HepG2 (cell line): ENCODE data around the gene DIPK1C. TPM values are rescaled to one million over a fixed set of nuclear protein-coding genes. Genes with fewer than 3 reads are reported as not detected.

ENCODE experiments used
- ARNT2 ChIP-seq: sonication (generic); formaldehyde crosslinking; IDR thresholded peaks from 2 replicates; pipeline ENCODE4 v1.8.0; 2022; ENCODE audit warnings: mild to moderate bottlenecking, low read depth, missing genetic modification reagents, moderate library complexity
- ATF7 ChIP-seq, 2 experiments: fragments of 450-650 bp in 1 of 2; sonication (generic) in 1 of 2; formaldehyde crosslinking in 1 of 2; IDR thresholded peaks; 2 replicates each; pipeline versions ENCODE4 v1.4.0 to v1.6.1; 2016 to 2020; ENCODE audit warnings: antibody characterized with exemption in 1 of 2, mild to moderate bottlenecking in 1 of 2, missing genetic modification reagents in 1 of 2
- ATM ChIP-seq: fragments of 450-650 bp; IDR thresholded peaks from 2 replicates; pipeline ENCODE4 v1.7.1; 2017; ENCODE audit warnings: mild to moderate bottlenecking, borderline replicate concordance
- BORCS8-MEF2B ChIP-seq: sonication (generic); formaldehyde crosslinking; IDR thresholded peaks from 2 replicates; pipeline ENCODE4 v1.8.0; 2022; ENCODE audit warnings: mild to moderate bottlenecking, missing genetic modification reagents
- IKZF4 ChIP-seq: sonication (generic); formaldehyde crosslinking; IDR thresholded peaks from 2 replicates; pipeline ENCODE4 v1.5.1; 2020; ENCODE audit warnings: borderline replicate concordance, mild to moderate bottlenecking, low read depth, missing genetic modification reagents; ENCODE audit errors: not compliant biosample characterization
- IKZF5 ChIP-seq: IDR thresholded peaks from 2 replicates; pipeline ENCODE4 v1.6.1; 2018; ENCODE audit warnings: missing genetic modification reagents, mild to moderate bottlenecking, missing compliant biosample characterization
- NR2F2 ChIP-seq: IDR thresholded peaks from 2 replicates; pipeline ENCODE4 v1.6.1; 2012; ENCODE audit warnings: low read depth, inconsistent platforms, borderline replicate concordance
- SATB2 ChIP-seq: sonication (generic); formaldehyde crosslinking; IDR thresholded peaks from 2 replicates; pipeline ENCODE4 v1.5.0; 2020; ENCODE audit warnings: missing genetic modification reagents
- SPEN ChIP-seq: sonication (generic); formaldehyde crosslinking; IDR thresholded peaks from 2 replicates; pipeline ENCODE4 v1.5.1; 2020; ENCODE audit warnings: low read depth, mild to moderate bottlenecking, missing genetic modification reagents
- TBX2 ChIP-seq: sonication (generic); formaldehyde crosslinking; IDR thresholded peaks from 2 replicates; pipeline ENCODE4 v1.5.0; 2020; ENCODE audit warnings: missing genetic modification reagents, mild to moderate bottlenecking, borderline replicate concordance
- TEAD3 ChIP-seq: optimal IDR thresholded peaks from 2 replicates; pipeline ENCODE3; 2016; ENCODE audit warnings: borderline replicate concordance
- ZBTB39 ChIP-seq: sonication (generic); formaldehyde crosslinking; IDR thresholded peaks from 2 replicates; pipeline ENCODE4 v1.5.0; 2020; ENCODE audit warnings: missing genetic modification reagents
- ZBTB8A ChIP-seq: sonication (generic); formaldehyde crosslinking; IDR thresholded peaks from 2 replicates; pipeline ENCODE4 v1.4.0; 2020; ENCODE audit warnings: mild to moderate bottlenecking, low read depth, missing genetic modification reagents, borderline replicate concordance
- ZFP82 ChIP-seq: sonication (generic); formaldehyde crosslinking; IDR thresholded peaks from 2 replicates; pipeline ENCODE4 v1.5.1; 2020; ENCODE audit warnings: mild to moderate bottlenecking, missing genetic modification reagents, borderline replicate concordance
- ZFP91 ChIP-seq: sonication (generic); formaldehyde crosslinking; IDR thresholded peaks from 2 replicates; pipeline ENCODE4 v1.9.0; 2022; ENCODE audit warnings: missing genetic modification reagents, mild to moderate bottlenecking, borderline replicate concordance
- ZMYM4 ChIP-seq: sonication (generic); formaldehyde crosslinking; IDR thresholded peaks from 2 replicates; pipeline ENCODE4 v1.8.1; 2023; ENCODE audit warnings: mild to moderate bottlenecking, missing genetic modification reagents
- ZNF574 ChIP-seq: sonication (generic); formaldehyde crosslinking; IDR thresholded peaks from 2 replicates; pipeline ENCODE4 v1.4.0; 2020; ENCODE audit warnings: missing genetic modification reagents
- ZNF577 ChIP-seq: sonication (generic); formaldehyde crosslinking; IDR thresholded peaks from 2 replicates; pipeline ENCODE4 v1.4.0; 2020; ENCODE audit warnings: mild to moderate bottlenecking, low read depth, missing genetic modification reagents, borderline replicate concordance
- ZNF607 ChIP-seq: sonication (generic); formaldehyde crosslinking; IDR thresholded peaks from 2 replicates; pipeline ENCODE4 v1.5.1; 2020; ENCODE audit warnings: missing genetic modification reagents, mild to moderate bottlenecking, borderline replicate concordance
- ZNF678 ChIP-seq: sonication (generic); formaldehyde crosslinking; IDR thresholded peaks from 2 replicates; pipeline ENCODE4 v1.4.0; 2020; ENCODE audit warnings: mild to moderate bottlenecking, missing genetic modification reagents
- polyA plus RNA-seq, 8 experiments: library from polyadenylated mRNA; depleted of rRNA in 3 of 8; stranded (reverse) in 7 of 8; unstranded in 1 of 8; fragments of >200 nt; fragmentation: Illumina TruSeq in 4 of 8; extraction: Trizol in 4 of 8; gene quantifications; 2 replicates each; pipeline versions ENCODE4 v1.2.1 to v1.2.3, GENCODE V29; 2011 to 2016; ENCODE audit warnings: low read depth in 4 of 8, missing spikeins in 1 of 8, mixed read lengths in 1 of 8; ENCODE audit not compliant: insufficient read depth in 1 of 8
- total RNA-seq, 5 experiments: library from RNA; depleted of rRNA; stranded (reverse); fragments of >200 nt; fragmentation: Illumina TruSeq; extraction: Trizol; gene quantifications; 2 replicates each; pipeline ENCODE4 v1.2.3, GENCODE V29; 2016; ENCODE audit warnings: low read depth in 1 of 5

The DIPK1C gene
- total and polyA plus RNA-seq, 2 of the 13 experiments (the other 11 are each of a cell fraction or from before 2014, with no cell fraction given) = 1.8 TPM; not detected in 1

GRCh38 chr18:74495581-74496507 lies 38.7 kb upstream of the DIPK1C start, which contains the start of gene CNDP2 (continued):
- TF ChIP-seq ZBTB39 (CRISPR knock-in tag) = no peak
- TF ChIP-seq ZBTB8A = no peak; the same call in 1 of the 2 replicates
- peak; percentile 100 for TF ChIP-seq ATF7 (IDR thresholded peaks at IDR 0.05)
- peak; percentile 98 for TF ChIP-seq ATF7 (CRISPR knock-in tag; IDR thresholded peaks at IDR 0.05)
- peak; percentile 67 for TF ChIP-seq TBX2 (CRISPR knock-in tag)
- TF ChIP-seq ZNF607 (CRISPR knock-in tag) = peak; percentile 62; the same call in 1 of the 2 replicates
- peak; percentile 32; the same call in 1 of the 2 replicates for TF ChIP-seq ZNF678
- TF ChIP-seq SPEN (CRISPR knock-in tag) = peak; percentile 76; the same call in 1 of the 2 replicates
- peak; percentile 50 for TF ChIP-seq TEAD3 (CRISPR knock-in tag)
- peak; percentile 74 for TF ChIP-seq ZNF574 (CRISPR knock-in tag)
- TF ChIP-seq ARNT2 (CRISPR knock-in tag) = 0 out of 2 replicates have a peak, but pooled peaks have one; percentile 53
- TF ChIP-seq IKZF5 (CRISPR knock-in tag) = no peak; the same call in 1 of the 2 replicates
- TF ChIP-seq SATB2 (CRISPR knock-in tag) = no peak
- TF ChIP-seq ZNF577 = no peak
- peak; percentile 86 for TF ChIP-seq ZMYM4 (CRISPR knock-in tag)
- TF ChIP-seq BORCS8-MEF2B (CRISPR knock-in tag) = peak; percentile 43; the same call in 1 of the 2 replicates
- TF ChIP-seq ATM = no peak
- TF ChIP-seq IKZF4 (CRISPR knock-in tag) = no peak
- no peak; the same call in 1 of the 2 replicates for TF ChIP-seq NR2F2
- TF ChIP-seq ZFP82 = peak; percentile 31; the same call in 1 of the 2 replicates
- peak; percentile 64; the same call in 1 of the 2 replicates for TF ChIP-seq ZFP91 (CRISPR knock-in tag)
